ENCODE data around the gene ABR.
"Not testable (repeated sequence)": the region's sequence is repeated elsewhere in the genome, so short reads cannot be mapped to it uniquely, and the experiment has no call there.

ABR gene

DNA sequence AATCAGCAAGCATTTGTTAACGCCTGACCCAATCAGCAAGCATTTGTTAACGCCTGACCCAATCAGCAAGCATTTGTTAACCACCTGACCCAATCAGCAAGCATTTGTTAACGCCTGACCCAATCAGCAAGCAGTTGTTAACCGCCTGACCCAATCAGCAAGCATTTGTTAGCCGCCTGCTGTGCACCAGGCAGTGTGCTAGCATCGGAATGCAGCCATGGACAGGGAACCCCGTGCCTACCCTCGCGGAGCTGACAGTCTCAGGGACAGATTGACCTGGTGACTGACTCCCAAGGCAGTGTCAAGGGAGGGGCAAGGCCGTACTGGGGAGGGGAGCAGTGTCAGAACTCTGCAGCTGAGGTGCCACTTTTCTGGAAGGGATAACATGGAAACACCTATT, 66.9 kb downstream of the ABR start:
- DNase-seq = no peak

DNA sequence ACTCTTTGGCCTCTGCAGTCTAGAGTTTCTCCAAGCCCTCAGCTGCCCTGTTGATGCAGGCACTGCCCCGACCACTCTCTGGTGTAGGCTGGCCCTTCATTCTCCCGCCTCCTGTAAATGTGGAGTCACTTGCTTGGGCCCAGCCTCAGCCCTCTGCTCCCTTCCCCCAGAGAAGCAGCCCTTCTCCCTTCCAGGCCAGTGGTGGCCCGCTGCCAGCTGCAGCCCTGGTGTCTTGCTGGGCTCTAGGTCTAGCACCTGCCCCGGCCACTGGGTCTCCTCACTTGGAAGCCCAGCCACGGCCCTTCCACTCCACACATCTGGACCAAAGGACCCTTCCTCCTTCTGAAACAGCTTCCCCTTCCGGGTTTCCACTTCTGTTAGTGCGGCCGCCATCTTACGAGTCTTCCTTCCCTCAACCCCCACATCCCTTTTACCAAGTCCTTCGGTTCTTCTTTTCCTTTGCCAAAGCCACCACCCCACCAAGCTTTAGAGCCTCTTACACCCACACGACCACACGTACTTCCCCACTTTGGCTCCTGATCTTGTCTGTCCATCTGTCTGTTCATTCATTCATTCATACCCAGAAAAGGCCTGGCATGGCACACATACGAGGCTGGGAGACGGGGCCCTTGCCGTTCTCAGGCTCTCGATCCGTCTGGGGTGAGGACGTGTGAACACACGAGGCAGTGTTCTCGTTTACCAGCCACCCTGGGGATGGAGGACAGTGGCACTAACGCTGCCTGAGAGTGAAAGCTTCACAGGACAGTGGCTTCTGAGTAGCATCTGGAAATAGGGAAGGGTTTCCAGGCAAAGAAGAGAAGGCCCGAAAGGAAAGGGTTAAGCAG, 68.0 kb downstream of the ABR start:
- DNase-seq = peak; percentile 48

DNA sequence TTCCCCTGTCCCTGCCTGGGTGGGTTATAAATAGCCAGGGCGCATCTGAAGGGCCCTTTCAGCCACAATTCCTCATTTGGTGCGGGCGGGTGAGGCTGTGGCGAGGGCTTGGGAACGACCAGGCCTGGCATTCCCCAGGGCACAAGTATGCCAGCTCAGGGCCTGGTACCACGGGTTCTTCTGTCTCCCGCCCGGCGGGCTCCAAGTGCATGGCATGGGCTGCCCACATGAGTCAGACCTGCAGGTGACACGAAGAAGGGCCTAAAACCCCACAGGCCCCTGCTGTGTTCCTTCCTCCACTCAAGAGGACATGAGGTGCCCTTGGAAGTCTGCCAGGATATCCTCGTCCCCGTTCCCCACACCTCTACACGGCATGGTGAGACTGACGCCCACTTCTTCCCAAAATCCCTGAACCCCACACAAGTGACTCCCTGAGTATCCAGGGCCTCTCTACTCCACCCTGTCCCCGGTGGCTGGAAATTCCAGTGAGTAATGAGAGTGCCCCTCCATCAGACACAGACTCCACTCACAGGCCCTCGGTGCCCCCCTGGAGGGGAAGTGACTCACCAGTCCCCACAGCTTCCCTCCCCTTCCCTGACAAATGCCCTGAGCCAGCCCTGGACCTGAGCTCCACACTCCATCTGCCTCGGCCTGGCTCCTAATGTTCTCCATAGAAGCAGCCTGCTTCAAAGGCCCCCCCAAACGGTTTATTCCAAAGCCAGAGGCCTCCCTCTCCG, 68.8 kb downstream of the ABR start:
- no peak for DNase-seq

- DNase-seq = no peak
Measured at GRCh38 chr17:1110541-1110861, 69.3 kb downstream of the ABR start.

- no peak for DNase-seq
Measured at GRCh38 chr17:1109606-1110540, 69.9 kb downstream of the ABR start.

- no peak for DNase-seq
Measured at GRCh38 chr17:1108765-1109605, 70.8 kb downstream of the ABR start.

DNA sequence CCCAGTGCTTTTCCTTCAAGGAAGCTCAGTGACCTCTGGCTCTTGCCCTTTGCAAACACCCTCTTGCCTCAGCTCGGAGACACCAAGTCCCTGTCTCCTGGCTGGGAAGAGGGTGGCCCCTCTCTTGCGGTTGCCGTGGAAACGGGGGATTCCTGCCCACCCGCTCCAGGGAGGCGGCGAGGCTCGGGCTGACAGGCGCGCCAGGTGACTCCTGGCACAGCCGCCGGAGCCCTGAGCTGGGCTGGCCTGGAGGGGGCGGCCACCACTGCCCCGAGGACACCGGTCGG, 71.4 kb downstream of the ABR start:
- DNase-seq = no peak

DNA sequence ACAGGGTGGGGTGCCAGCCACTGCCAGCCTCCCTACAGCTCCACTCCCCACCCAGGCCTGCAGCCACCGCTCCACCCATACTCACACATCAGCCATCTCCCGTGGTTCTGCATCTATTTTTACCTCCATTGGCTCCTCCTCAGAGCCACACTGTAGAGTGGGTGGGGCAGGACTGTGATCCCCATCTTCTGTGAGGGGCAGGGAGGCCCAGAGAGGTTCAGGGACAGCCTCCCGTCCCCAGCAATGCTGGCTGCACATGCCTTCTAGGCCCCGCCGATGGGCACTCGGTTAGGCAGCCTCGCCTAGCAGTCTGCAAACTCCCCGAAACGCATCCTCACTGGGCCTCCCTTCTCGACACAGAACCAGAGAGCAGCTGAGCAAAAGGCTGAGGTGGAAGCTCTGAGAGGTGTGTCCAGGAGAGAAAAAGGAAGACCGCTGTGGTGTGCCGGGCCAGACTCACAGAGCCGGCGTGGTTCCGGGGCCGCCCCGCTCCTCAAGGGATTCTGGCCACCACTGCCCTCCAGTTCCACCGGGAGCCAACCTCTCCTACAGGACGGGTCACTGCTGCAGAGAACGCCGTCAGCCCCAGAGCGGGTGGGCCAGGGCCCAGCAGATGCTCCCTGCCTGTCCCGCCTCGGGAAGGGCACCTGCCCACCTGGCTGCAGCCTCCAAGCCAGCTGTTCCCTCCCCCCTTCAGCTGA, 71.9 kb downstream of the ABR start:
- DNase-seq = no peak

DNA sequence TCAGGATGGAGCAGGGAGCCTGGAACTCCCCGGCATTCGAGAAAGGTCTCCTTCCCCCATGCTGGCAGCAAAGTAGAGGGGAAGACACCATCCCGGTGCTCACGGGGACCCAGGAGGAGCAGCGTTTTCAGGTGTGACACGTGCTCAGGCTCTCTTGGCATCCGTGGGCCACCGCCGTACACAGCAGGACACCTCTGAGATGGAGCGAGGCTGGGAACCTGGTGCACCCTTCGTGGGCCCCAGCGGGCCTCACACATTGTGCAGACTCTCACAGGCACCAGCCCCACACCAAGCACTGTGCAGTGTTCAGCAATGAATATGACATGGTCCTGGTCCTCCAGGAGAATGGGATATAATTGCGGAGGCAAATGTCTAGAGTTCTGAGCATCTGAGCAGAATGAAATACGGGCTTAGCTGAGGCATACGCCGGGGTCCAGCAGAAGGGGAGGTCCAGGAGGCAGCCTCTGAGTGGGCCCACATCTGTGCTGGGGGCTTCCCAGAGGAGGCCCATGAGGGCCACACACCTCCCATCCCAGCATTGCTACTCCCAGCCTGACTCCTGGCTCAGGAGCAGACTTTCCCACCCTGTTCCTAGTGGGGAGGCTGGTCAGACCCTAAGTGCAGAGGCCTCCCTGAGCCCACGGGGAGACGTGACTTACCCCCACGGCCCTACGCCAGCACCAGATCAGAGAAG, 72.6 kb downstream of the ABR start:
- DNase-seq = no peak

DNA sequence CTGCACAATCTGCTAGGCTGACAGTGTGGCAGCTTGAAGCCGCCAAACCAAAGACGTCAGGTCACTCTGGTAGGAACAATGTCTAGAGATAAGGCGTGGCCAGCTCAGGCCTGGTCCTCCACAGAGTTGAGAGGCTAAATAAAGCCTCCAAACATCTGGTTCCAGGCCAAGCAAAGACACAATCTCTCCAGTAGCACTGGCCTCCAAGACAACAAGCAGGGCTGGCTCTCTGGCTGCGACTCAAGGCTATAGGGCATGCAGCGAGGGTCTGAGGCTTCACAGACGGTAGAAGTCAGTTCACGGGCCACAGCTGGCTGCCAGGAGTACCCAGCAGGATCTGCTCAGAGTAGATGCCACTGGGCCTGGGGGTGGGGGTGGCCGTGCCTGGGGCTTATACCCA, 75.6 kb downstream of the ABR start:
- DNase-seq = no peak

DNA sequence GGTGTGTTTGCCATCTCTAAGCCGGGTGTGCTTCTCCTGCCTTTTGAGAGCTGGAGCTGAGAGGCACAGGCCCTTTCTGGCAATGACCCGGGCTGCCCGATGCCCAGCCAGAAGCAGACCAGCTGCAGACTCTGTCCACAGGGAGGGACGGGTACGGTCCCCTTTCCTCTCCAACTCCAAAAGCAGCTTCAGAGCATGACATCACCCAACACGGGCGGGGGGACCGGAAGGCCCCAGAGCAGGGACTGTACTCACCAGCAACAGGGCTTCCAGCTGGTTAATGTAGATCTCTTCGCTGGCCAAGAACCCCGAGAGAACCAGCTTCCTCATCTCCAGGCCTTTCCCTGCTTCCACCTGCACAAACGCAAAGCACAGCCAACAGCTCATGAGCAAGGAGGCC, 79.4 kb downstream of the ABR start:
- no peak for DNase-seq

- DNase-seq = no peak
Measured at GRCh38 chr17:1099242-1099641, 80.5 kb downstream of the ABR start.

DNA sequence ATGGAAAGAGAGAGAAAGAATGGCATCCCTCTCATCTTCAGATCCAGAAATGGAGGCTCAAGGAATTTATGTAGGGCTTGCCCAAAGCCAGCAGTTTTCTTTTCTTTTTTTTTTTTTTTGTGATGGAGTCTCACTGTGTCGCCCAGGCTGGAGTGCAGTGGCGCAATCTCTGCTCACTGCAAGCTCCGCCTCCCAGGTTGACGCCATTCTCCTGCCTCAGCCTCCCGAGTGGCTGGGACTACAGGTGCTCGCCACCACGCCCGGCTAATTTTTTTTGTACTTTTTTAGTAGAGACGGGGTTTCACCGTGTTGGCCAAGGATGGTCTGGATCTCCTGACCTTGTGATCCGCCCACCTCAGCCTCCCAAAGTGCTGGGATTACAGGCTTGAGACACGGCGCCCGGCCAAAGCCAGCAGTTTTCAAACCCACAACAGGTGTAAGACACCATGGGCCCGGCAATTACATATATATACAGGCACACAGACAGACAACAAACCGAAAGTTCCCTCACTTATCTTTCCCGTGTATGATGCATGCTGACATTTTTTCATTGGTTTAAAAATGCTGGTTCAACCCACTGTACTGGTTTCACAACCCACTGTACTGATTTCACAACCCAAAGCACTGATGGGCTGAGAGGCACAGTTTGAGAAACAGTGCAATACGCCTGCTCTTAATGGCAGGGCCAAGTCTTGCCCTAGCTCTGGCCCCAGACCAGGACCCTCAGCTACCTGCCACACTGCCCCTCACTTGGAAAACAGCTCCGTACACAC, 81.6 kb downstream of the ABR start:
- not testable (repeated sequence) for DNase-seq

DNA sequence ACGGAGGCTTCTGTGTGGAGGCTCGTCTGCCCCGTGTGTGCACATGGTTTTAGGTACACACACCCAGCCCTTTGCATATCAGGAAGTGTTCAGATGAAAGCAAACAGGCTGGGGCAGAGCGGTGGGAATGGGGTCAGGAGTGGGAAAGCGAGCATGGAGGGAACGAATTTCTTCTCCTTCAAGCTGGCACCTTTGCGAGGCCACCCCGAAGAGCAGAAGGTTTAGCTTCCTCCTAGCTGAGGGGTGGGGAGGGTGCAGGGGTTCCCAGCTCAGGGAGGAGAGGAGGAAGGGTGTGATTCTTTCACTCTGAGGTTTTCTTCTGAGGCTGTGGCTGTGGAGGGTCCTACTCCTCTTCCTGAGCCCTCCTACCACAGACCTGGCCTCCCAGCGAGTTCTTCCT, 83.6 kb downstream of the ABR start:
- no peak for DNase-seq

- DNase-seq = no peak
Measured at GRCh38 chr17:1095853-1096173, 84.0 kb downstream of the ABR start.

DNA sequence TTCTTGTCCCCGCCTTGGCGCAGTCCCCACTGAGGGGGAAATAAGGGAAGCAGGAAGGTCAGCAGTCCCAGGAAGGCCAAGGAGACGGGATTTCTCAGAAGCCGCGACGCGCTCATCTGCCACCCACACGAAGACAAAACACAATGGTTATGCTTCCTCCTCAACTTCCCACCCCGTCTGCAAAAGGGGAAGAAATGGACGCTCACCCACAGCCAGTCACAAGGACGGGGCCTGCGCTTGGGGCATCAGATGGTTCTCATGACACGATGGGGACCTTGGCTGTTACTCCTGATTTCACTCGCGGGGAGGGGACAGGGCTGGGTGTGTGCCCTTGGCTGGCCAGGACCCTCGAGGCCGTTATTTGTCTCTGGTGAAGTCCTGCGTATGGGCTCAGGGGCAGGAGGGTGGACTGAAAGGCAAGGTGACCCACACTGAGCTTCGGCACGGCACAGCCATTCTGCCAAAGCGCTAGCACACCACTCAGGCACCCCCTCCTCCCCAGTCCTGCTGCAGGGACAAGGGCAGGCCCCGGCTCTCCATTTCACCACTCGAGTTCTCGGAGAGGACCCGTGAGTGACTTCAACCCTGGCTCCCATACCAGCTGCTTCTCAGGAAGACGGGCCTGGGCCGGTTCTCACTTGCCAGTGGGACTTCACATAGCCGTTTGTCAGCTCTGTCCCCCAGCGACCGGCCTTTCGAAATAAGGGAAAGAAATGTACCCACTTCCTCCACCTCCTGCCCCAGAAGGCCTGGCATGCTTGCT, 84.5 kb downstream of the ABR start:
- peak; percentile 21 for DNase-seq

DNA sequence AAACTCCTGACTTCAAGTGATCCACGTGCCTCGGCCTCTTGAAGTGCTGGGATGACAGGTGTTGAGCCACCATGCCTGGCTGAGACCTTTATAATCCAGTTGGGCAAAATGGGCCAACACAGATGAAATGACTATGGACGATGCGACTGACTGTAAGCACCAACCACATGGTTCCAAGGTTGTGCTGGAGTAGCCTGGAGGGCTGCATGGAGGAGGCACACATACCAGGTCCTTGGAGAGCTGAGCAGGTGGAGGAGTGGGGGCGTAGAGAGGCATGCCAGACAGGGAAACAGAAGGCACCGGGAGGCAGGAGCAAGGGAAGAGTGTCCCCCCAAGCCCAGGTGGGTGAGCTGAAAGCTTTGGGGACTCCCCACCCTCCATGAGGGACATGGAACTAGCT, 85.2 kb downstream of the ABR start:
- no peak for DNase-seq

DNA sequence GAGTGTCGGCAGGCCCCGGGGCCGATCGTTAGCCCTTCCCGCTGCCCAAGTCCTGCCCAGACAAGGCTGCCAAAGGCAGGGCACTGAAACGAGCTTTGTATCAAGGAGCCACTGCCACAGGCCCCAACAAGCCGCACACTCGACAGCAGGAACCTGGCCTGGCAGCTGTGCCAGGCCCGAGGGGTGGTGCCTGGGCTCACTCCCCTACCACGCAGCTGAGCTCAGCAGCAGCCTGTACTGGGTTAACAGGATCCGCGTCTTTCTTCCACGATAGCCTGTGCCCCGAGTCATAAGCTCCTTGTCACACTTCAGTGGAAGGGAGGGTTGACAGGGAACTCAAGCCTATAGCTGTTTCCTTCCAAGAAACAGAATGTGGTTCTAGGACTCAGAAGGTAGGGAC, 87.9 kb downstream of the ABR start:
- no peak for DNase-seq

DNA sequence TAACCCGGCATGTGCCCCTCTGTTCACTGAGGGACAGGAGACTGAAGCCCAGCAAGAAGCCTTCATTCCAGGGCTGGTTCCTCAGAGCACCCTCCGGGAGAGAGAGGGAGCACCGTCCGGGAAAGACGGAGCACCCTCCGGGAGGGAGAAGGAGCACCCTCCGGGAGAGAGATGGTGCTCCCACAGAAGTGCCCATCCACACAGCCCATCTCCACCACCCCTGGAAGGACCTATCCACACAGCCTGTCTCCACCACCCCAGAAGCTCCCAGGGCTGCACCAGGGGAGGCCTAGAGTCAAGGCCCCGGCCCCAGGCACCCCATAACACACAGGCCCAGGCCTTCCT, 88.6 kb downstream of the ABR start:
- DNase-seq = no peak
